GM23338 (cell line): ENCODE measurements around the gene TOMM5.

Source experiments
- CREB1 ChIP-seq: fragments of 250-450 bp; sonication (Bioruptor Pico); IDR thresholded peaks from 2 replicates; pipeline ENCODE4 v1.5.0; 2020; ENCODE audit warnings: low read depth, mild to moderate bottlenecking, moderate library complexity
- EZH2 ChIP-seq: fragments of 200-600 bp; sonication (generic); IDR thresholded peaks from one replicate; pipeline ENCODE4 v1.8.0; 2017; ENCODE audit warnings: antibody characterized with exemption, mild to moderate bottlenecking, low read depth; ENCODE audit not compliant: unreplicated experiment
- EZH2phosphoT487 ChIP-seq: fragments of 200-600 bp; sonication (generic); IDR thresholded peaks from one replicate; pipeline ENCODE4 v1.8.1; 2018; ENCODE audit warnings: antibody characterized with exemption; ENCODE audit not compliant: unreplicated experiment
- JUNB ChIP-seq: IDR thresholded peaks from one replicate; pipeline ENCODE4 v1.6.1; 2016; ENCODE audit warnings: antibody characterized with exemption; ENCODE audit not compliant: unreplicated experiment
- NANOG ChIP-seq: IDR thresholded peaks from 2 replicates; pipeline ENCODE4 v1.6.1; 2016; ENCODE audit warnings: antibody characterized with exemption, borderline replicate concordance
- POLR2AphosphoS5 ChIP-seq: IDR thresholded peaks from 2 replicates; pipeline ENCODE4 v1.6.1; 2016; ENCODE audit warnings: antibody characterized with exemption, low read depth
- REST ChIP-seq: IDR thresholded peaks from one replicate; pipeline ENCODE4 v1.6.1; 2018; ENCODE audit warnings: antibody characterized with exemption; ENCODE audit not compliant: unreplicated experiment
- STAT1 ChIP-seq: IDR thresholded peaks from one replicate; pipeline ENCODE4 v1.6.1; 2016; ENCODE audit warnings: antibody characterized with exemption; ENCODE audit not compliant: unreplicated experiment
- ZNF114 ChIP-seq: fragments of 250-450 bp; sonication (Bioruptor Pico); IDR thresholded peaks from 2 replicates; pipeline ENCODE4 v1.5.0; 2020; ENCODE audit warnings: mild to moderate bottlenecking, moderate library complexity
- ZNF331 ChIP-seq: fragments of 250-450 bp; sonication (Bioruptor Pico); IDR thresholded peaks from 2 replicates; pipeline ENCODE4 v1.5.0; 2020; ENCODE audit warnings: low read depth, mild to moderate bottlenecking, moderate library complexity
- ZNF462 ChIP-seq: fragments of 250-450 bp; sonication (Bioruptor Pico); IDR thresholded peaks from 2 replicates; pipeline ENCODE4 v1.5.0; 2020; ENCODE audit warnings: mild to moderate bottlenecking, moderate library complexity
- TF ChIP-seq, protein P1 (sequence below), 2 experiments: fragments of 200-600 bp in 1 of 2; sonication (generic) in 1 of 2; conservative IDR thresholded peaks; 2 replicates each; pipeline versions ENCODE4 v1.5.1 to v1.6.1; 2016 to 2017; ENCODE audit warnings: antibody characterized with exemption in 2 of 2, low read depth in 2 of 2, mild to moderate bottlenecking in 2 of 2, moderate library complexity in 1 of 2
- TF ChIP-seq, protein P2 (sequence below): IDR thresholded peaks from 2 replicates; pipeline ENCODE4 v1.6.1; 2016; ENCODE audit warnings: antibody characterized with exemption

GRCh38 chr9:37574241-37574721, 18.1 kb downstream of the TOMM5 start:
- TF ChIP-seq, protein P1, sequence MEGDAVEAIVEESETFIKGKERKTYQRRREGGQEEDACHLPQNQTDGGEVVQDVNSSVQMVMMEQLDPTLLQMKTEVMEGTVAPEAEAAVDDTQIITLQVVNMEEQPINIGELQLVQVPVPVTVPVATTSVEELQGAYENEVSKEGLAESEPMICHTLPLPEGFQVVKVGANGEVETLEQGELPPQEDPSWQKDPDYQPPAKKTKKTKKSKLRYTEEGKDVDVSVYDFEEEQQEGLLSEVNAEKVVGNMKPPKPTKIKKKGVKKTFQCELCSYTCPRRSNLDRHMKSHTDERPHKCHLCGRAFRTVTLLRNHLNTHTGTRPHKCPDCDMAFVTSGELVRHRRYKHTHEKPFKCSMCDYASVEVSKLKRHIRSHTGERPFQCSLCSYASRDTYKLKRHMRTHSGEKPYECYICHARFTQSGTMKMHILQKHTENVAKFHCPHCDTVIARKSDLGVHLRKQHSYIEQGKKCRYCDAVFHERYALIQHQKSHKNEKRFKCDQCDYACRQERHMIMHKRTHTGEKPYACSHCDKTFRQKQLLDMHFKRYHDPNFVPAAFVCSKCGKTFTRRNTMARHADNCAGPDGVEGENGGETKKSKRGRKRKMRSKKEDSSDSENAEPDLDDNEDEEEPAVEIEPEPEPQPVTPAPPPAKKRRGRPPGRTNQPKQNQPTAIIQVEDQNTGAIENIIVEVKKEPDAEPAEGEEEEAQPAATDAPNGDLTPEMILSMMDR (conservative IDR thresholded peaks at IDR 0.05; ENCODE audit: low read depth in 2 of 2), result no peak
- TF ChIP-seq EZH2phosphoT487 (no peak), ZNF114 (CRISPR knock-in tag) (no peak), NANOG (no peak), EZH2 (no peak), CREB1 (CRISPR knock-in tag) (no peak), REST (no peak), POLR2AphosphoS5 (no peak), ZNF331 (CRISPR knock-in tag) (no peak), STAT1 (no peak), JUNB (no peak), ZNF462 (CRISPR knock-in tag) (no peak)
- TF ChIP-seq, protein P2, sequence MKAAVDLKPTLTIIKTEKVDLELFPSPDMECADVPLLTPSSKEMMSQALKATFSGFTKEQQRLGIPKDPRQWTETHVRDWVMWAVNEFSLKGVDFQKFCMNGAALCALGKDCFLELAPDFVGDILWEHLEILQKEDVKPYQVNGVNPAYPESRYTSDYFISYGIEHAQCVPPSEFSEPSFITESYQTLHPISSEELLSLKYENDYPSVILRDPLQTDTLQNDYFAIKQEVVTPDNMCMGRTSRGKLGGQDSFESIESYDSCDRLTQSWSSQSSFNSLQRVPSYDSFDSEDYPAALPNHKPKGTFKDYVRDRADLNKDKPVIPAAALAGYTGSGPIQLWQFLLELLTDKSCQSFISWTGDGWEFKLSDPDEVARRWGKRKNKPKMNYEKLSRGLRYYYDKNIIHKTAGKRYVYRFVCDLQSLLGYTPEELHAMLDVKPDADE, result no peak
